GM19324 (cell line): ENCODE measurements around the gene SRRM5.
"Not testable (repeated sequence)": the region's sequence is repeated elsewhere in the genome, so short reads cannot be mapped to it uniquely, and the experiment has no call there.

Experiments
- ATAC-seq: cut with Tn5 transposase; IDR thresholded peaks from one replicate; pipeline ENCODE4 v1.9.1; 2021; ENCODE audit warnings: mild to moderate bottlenecking, moderate library complexity; ENCODE audit not compliant: unreplicated experiment, low FRiP score

SRRM5 gene

DNA sequence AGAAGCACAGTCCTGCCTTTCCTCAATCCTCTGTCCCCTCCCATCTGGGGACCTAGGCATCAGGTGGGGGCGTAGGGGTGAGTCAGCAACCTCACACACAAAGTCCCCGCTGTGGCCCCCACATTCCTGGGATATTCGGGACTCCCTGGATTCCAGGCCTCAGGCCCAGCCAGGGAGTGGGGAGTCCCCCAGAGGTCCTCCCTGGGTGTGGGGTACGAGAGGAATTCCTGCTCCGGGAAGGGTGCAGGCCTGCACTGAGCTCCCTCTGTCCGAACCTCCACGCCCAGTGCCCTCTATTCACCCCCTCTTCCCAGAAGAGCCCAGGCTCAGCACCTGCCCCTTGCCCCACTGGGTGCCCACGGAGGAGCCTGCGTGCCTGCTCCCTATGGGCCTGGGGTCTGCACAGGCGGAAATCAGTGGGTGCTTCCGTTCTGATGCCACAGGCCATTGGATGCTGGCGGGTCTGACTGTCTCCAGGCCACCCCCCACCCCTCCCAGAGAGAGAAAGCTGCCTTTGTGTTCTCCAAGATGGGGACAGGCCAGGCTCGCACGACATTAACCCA, 24.3 kb downstream of the SRRM5 start:
- no peak for ATAC-seq

DNA sequence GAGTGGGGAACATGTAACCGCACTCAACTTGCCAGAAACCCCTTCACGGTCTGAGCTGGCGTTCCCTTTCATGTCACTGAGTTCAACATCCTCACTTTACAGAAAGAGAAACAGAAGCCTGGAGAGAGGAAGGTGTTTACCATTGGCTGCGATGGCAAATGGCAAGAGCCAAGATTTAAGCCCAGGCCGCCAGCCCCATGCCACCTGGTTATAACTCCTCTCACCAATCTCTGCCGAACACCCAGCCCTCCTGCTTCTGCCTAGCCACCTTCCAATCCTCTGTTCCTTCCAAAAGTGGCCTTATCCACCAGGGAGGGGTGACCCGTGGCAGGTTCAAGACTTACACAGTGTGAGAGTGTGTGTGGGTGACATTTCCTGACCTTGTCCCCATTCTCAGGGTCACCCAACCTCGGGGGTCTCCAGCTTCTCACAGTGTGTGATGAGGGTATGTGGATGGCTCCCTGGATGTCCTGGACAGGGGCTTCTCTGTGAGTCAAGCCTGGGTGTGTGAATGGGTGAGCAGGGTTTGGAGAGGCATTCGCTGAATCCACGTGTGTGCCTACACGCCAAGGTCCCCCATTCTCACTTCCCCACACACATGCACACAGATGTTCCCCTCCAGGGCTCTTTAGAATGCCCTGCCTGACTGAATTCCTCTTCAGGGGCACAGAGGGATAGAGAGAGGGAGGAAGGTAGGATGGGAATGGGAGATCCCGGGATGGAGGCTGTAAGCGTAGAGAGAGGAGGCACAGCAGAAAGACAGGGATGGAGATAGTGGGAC, 26.5 kb downstream of the SRRM5 start:
- no peak for ATAC-seq

DNA sequence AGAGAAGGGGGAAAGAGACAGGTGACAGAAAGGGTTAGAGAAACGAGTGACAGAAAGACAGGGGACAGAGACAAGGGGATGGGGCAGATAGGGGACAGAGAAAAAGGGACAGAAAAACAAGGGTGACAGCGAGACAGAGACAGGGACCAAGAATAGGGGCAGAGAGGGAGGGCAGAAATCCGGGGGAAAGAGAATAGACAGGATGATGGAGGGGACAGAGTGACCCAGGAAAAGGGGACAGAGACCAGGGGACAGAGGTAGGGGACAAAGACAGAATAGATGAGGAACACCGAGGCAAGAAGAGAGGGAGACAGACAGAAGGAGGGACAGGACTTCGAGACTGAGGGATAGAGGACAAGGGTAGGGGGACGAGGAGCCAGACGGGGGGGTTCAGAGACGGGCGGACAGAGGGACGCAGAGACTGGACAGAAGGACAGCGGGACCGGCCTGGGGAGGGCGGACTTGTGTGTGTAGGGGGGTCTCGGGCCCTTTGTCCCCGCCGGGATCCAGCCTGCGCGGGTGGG, 27.2 kb downstream of the SRRM5 start:
- no peak for ATAC-seq

DNA sequence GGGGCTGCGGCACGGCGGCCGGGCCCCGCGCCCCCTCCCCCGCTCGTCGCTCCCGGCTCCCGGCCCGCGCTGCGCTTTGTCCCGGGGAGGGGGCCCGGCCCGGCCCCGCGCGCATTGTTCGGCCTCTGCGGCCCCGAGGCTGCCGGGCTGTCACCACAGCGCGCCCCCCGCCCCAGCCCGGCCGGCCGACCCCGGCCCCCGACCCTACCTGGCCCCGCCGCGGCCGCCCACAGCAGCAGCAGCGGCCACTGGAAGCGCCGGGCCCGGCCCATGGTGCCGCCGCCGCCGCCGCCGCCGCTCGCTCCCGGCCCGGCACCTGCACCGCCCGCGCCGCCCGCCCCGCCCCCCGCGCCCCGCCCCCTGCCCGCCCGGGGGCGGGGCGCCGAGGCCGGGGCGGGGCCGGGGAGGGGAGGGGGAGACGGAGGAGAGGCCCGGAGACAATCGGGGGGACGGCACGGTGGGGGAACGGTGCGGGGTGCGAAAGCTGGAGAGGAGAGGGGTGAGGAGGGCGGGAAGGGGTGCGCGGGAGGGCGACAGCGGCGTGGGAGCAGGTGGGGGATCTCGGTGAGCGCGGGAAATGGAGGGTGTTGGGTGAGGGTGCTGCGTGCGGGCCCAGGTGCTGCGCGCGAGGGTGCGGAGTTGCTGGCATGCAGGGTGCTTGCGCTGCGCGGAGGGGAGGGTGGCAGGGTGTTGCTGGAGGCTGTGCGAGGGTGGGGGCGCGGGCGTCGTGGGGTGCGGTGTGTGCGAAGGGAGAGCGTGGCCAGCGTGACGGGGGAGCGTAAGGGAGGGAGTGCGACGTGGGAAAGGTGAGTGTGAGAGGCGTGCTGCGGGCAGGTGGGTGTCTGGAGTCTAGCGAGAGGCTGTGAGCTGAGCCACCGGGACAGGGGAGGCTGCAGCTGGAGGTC, 27.9 kb downstream of the SRRM5 start, which contains the start of gene CADM4:
Gene CADM4, minus strand, starts transcription at position 332 of the 905 bp plus-strand sequence. Its CDS starts 60 bp downstream, at position 272.
- no peak for ATAC-seq

DNA sequence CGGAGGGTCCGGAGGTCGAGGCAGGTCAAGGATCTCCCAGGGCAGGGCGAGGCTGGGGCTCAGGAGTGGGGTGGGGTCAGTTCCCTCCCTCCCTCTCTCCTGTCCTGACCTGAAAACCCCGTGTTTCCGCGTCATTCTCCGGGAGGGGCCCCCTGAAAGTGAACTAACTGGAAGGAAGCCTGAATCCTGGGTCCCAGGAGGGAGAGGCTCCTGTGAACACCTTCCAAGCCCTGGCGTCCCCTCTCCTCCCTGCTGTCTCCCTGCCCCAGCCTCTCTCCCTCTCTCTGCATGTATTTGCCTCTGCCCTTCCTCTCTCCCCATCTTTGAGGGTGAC, 28.5 kb downstream of the SRRM5 start:
- ATAC-seq, result no peak

DNA sequence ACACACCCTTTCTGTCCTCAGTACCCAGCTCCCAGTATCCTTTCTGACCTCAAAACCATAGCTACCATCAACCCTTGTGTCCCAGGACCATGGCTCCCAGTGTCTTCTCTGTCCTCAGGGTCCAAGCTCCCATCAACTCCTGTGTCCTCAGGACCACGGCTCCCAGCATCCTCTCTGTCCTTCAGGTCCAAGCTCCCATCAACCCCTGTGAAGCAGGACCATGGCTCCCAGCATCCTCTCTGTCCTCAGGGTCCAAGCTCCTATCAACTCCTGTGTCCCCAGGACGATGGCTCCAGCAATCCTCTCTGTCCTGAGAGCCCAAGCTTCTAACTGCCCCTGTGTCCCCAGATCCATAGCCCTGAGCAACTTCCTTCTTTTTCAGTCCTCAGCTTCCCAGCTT, 29.4 kb downstream of the SRRM5 start:
- ATAC-seq, result no peak

DNA sequence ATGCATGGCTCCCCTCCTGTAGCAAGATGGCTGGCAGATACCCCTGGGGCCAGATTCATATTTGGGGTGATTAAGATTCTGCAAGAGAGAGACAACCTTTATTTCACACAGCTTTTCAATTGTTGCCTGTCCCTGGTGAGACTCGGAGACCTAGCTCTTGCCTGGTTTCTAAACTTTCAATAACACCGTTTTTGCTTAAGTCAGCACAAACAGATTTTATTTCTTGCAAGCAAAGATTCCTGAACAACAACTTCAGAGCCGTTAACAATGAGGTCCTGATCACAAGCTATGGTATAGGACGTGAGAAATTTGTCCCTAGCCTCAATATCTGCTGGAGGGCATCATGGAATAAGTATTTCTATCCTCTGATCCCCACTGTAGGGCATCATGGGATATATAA, 30.6 kb downstream of the SRRM5 start:
- no peak for ATAC-seq

DNA sequence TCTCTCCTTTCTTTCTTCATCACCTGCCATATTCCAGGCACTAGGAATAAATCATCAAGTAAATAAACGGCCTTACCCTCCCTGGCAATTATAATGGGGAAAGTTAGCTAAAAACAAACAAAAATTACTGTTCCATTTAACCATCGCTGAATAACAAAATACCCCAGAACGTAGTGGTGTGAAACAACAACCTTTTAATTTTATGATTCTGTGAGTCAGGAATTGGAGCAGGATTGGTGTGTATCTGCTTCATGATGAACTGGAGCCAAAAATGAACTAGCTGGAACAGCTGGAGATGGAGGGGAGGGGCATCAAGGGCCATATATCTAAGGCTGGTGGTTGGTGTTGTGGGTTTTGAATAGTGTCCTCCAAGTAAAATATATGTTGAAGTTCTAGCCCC, 31.4 kb downstream of the SRRM5 start:
- ATAC-seq, result no peak

DNA sequence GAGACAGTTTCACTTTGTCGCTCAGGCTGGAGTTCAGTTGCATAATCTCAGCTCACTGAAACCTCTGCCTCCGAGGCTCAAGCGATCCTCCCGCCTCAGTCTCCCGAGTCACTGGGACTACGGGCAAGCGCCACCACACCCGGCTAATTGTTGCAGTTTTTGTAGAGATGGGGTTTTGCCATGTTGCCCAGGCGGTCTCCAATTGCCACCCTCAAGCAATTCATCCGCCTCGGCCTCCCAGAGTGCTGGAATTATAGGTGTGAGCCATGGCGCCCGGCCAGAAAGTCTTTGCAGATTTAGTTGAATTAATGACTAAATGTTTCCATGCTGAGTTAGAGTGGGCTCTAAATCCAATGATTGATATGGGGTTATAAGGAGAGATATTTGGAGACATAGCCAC, 32.3 kb downstream of the SRRM5 start:
- ATAC-seq, result no peak

DNA sequence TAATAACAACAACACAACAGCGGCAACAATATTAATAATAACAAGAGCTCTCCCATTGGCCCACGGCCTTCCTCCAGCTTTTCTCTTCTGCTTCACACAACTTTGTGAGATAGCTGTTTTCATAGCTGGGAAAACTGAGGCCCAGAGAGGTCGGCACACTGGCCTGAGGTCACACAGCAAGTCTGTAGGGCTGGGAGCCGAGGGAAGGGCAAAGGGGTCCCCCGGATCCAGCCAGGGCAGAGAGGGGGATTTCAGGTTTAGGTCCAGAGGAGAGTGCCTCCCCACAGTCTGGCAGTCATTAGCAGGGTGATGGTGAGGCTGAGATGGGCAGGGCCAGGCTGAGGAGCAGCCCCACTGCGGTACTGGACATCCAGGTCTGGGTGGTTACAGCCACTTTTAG, 36.7 kb downstream of the SRRM5 start:
- ATAC-seq, result no peak

DNA sequence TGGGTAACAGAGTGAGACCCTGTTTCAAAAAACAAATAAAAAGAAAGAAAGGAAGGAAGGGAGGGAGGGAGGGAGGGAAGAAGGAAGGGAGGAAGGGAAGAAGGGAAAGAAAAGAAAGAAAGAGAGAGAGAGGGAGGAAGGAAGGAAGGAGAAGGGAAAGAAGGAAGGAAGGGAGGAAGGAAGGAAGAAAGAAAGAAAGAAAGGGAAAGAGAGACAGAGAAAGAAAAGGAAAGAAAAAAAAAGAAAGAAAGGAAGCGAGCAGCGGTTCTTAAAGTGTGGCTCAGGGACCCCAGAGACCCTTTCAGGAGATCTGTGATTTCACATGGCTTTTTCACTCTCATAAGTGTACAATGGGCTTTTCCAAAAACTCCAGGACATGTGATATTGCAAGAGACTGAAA, 37.6 kb downstream of the SRRM5 start:
- ATAC-seq, result no peak

DNA sequence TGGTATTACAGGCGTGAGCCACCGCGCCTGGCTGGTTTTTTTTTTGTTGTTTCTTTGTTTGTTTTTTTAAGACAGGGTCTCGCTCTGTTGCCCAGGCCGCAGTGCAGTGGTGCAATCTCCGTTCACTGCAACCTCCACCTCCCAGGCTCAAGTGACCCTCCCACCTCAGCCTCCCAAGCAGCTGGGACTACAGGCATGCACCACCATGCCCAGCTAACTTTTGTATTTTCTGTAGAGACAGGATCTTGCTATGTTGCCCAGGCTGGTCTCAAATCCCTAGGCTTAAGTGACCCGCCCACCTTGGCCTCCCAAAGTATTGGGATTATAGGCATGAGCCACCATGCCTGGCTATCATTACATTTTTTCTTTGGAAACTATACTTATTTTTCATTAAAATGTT, 38.4 kb downstream of the SRRM5 start:
- ATAC-seq, result not testable (repeated sequence)

DNA sequence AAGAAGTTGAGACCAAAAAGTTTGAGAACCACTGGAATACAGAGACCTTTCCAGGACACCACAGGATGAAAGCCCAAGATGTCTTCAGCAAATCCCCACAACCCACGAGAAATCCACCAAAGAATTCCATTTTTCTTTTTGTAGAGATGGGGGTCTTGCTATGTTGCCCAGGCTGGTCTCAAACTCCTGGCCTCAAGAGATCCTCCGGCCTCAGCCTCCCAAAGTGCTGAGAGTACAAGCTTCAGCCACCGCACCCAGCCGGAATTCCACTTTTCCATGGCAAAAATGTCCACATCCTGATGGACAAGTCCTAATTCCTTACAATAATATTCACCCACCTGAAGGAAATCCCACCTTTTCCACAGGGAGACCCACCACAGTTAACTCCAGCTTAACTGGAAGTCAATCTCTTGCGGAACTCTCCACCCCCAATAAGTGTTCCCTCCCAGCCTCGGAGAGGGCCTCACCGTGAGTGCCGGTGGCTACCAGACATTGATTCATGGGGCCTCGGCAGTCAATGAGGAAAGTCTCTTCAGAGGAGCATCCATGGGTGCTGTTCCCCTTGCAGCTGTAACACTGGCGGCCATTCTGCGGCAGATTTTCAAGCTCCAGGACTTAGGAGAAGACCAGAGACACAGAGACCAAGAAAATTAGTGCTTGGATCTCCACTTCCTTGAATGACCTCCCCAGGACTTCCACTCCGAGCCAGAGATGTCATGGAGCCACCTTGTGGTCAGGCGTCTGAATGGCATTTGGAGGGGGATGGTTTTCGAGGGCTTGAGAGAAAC, 40.1 kb downstream of the SRRM5 start:
- ATAC-seq, result no peak

DNA sequence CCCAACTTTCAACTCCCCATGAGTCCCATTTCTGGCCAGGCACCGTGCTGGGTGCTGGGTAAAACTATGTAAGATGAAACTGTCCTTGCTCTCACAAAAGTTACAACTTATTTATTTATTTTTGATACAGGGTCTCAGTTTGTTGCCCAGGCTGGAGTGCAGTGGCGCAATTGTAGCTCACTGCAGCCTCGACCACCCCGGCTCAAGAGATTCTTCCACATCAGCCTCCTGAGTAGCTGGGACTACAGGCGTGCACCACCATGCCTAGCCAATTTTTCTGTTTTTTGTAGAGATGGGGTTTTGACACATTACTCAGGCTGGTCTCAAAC, 40.6 kb downstream of the SRRM5 start:
- no peak for ATAC-seq

DNA sequence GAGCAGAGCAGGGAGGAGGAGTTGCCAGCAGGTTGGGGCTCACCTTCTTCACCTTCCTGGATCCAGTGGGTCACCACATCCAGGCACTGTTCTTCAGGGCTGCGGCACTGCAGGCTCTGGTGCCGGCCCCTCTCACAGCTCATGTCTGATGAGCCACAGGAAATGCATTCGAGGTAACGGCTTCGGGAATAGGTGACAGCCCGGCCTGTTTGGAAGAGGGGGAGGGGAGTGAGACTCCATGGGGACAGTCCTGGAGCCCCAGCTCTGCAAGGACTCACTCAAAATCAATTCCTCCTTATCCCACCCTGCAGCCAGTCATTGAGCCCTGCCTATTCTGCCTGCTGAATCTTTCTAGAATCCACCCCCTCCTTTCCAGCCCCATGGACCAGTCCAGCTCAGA, 44.5 kb downstream of the SRRM5 start:
- ATAC-seq, result no peak

DNA sequence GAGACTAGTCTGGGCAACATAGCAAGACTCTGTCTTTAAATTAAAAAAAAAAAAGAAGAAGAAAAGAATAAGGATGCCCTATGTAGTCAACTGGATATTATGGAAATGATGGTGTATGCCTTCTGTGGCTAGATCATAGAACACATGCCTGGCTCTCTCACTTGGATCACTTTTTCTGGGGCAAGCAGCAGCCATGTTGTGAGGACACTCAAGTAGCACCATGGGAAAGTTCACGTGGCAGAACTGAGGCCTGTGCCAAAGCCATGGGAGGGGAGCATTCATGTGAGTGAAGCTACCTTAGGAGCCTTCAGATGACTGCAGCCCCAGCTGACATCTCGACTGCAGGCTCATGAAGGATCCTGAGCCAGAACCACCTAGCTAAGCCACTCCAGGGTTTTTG, 46.1 kb downstream of the SRRM5 start:
- ATAC-seq, result no peak

DNA sequence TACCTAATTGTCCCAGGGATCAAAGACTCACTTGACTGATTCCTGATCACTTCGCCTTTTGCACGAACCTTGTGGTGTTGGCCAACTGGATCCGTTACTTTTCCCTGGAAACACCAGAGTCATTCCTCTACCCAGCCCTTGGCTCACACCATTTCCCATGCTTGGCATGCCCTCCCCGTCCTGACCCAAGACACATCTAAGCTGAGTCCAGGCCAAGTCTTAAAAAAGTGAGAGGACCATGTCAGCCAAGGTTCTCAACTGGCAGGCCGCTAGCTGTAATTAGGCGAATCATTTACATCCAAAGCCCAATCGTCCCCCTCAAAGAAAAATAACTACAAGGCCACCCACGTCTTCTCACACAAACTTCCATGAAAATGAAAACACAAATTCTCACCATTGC, 46.6 kb downstream of the SRRM5 start:
- no peak for ATAC-seq

DNA sequence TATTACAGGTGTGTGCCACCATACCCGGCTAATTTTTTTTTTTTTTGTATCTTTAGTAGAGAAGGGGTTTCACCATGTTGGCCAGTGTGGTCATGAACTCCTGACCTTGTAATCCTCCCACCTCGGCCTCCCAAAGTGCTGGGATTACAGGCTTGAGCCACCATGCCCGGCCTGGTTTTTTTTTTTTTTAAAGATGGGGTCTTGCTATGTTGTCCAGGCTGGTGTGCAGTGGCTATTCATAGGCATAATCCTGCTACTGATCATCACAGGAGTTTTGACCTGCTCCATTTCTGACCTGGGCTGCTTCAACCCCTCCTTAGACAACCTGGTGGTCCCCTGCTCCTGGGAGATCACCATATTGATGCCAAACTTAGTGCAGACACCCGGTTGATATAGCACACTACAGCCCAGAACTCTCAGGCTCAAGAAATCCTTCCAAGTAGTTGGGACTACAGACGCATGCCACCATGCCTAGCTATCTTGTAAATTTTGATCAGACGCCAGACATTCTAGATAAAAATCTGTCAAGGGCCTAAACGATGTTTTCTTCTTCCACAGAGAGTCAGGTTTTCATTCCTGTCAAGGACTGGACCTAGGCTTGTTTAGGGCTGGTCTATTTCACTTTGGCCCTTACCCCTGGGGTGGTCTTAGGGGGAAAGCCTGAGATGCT, 48.5 kb downstream of the SRRM5 start:
- ATAC-seq, result no peak

DNA sequence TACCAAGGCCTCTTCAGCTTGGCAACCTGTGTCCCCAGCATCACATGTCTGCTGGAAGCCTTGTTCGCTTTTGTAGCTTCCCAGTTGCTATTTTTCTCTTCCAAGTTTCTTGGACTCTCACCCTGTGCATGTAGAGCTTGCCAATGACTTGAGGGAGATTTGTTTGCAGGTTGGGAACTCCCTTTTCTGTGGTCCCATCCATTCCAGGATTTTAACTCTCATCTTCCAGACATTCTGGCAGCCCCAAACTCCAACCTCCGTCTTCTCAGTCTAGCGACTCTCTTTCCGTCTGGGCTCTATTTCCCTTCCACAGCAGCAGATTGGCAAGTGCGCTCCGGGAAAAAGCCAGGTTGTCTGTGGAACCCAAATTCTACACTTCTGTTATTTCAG, 49.1 kb downstream of the SRRM5 start:
- no peak for ATAC-seq

DNA sequence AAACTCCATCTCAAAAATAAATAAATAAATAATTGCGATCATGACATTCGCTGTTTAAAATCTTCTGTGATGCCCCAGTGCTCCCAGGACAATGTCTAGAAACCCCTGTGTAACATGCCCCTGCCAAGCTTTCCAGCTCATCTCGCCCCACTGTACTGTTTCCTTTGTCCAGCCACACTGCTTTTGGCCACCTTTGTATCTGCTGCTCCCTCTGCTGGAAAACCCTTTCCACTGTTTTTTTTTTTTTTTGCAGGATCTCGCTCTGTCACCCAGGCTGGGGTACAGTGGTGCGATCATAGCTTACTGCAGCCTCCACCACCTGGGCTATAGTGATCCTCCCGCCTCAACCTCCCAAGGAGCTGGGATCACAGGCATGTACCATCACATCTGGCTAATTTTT, 50.6 kb downstream of the SRRM5 start:
- no peak for ATAC-seq
